ENCODE results near the gene NRXN3.

DNA sequence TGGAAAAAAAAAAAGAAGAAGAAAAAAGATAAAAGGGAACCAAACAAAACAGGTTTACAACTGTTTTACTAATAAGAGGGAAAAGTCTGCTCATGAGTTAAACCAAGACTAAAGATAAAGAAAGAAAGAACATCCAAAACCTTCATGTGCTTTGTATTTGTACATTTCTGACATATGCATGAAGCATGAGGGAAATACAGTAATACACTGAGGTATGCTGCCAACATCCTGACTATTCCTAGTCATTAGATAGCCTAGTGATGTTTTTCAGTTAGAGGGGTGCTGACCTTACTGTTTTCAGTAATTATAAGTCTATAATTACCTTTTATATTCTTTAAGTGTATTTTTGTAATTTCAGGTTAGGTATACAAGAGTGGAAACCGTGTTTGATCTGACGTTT, 1247.8 kb downstream of the NRXN3 start:
- TF ChIP-seq, protein P1, sequence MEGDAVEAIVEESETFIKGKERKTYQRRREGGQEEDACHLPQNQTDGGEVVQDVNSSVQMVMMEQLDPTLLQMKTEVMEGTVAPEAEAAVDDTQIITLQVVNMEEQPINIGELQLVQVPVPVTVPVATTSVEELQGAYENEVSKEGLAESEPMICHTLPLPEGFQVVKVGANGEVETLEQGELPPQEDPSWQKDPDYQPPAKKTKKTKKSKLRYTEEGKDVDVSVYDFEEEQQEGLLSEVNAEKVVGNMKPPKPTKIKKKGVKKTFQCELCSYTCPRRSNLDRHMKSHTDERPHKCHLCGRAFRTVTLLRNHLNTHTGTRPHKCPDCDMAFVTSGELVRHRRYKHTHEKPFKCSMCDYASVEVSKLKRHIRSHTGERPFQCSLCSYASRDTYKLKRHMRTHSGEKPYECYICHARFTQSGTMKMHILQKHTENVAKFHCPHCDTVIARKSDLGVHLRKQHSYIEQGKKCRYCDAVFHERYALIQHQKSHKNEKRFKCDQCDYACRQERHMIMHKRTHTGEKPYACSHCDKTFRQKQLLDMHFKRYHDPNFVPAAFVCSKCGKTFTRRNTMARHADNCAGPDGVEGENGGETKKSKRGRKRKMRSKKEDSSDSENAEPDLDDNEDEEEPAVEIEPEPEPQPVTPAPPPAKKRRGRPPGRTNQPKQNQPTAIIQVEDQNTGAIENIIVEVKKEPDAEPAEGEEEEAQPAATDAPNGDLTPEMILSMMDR (IDR thresholded peaks at IDR 0.05), result no peak
- TF ChIP-seq EZH2 (IDR thresholded peaks at IDR 0.05; ENCODE audit: borderline replicate concordance, insufficient read depth, low read depth, low read length, poor library complexity, severe bottlenecking), result no peak
